Panc1 (cell line): ENCODE results near the gene TES. TPM values are rescaled to one million over a fixed set of nuclear protein-coding genes. Genes with fewer than 3 reads are reported as not detected.
A peak's percentile ranks its signal among the peaks of the same experiment; 100 is the strongest.

ENCODE experiments used
- ATAC-seq: fragments of 200-7000 bp; cut with Tn5 transposase; 2 replicates; pipeline ENCODE4 v1.9.1; 2020; ENCODE audit warnings: mild to moderate bottlenecking, moderate library complexity
- BruUV-seq: library from RNA; stranded (reverse); fragments of 400-500 nt; replicated peaks from 2 replicates; lab custom pipeline; 2021; lab: Mats Ljungman, UMichigan
- CTCF ChIA-PET: fragments of 300-600 bp; sonication (Branson Sonifier 250); formaldehyde crosslinking; loops from one replicate; lab custom pipeline; 2022; ENCODE audit warnings: antibody characterized with exemption; lab: Charles Lee
- POLR2A ChIA-PET: fragments of 300-600 bp; sonication (Branson Sonifier 250); formaldehyde crosslinking; loops from one replicate; lab custom pipeline; 2022; ENCODE audit warnings: antibody characterized with exemption; lab: Charles Lee
- DNase-seq: peaks from one replicate; pipeline ENCODE4 v3.0.0-alpha.2; 2010; ENCODE audit warnings: low read depth, low spot score
- H3K27ac ChIP-seq: 2 replicates; pipeline ENCODE4 v1.5.1; 2011; ENCODE audit warnings: mild to moderate bottlenecking, low read length, inconsistent platforms
- H3K27me3 ChIP-seq: fragments of 200-500 bp; sonication (Bioruptor generic); 2 replicates; pipeline ENCODE4 v1.6.0; 2014; ENCODE audit warnings: low read length, inconsistent platforms; ENCODE audit not compliant: control insufficient read depth, insufficient read depth
- H3K36me3 ChIP-seq: fragments of 200-500 bp; sonication (Bioruptor generic); 2 replicates; pipeline ENCODE4 v1.5.1; 2014; ENCODE audit warnings: inconsistent platforms, mild to moderate bottlenecking, low read length, moderate library complexity; ENCODE audit not compliant: control insufficient read depth, insufficient read depth
- H3K4me1 ChIP-seq: 2 replicates; pipeline ENCODE4 v1.5.1; 2011; ENCODE audit warnings: inconsistent platforms, mild to moderate bottlenecking, low read length, moderate library complexity; ENCODE audit not compliant: control insufficient read depth, insufficient read depth
- H3K4me3 ChIP-seq, 2 experiments: 2 replicates each; pipeline ENCODE4 v1.5.1; 2011 to 2012; ENCODE audit warnings: low read depth in 2 of 2, low read length in 2 of 2, mild to moderate bottlenecking in 2 of 2, inconsistent platforms in 1 of 2, moderate library complexity in 1 of 2
- H3K9me3 ChIP-seq: fragments of 200-500 bp; sonication (Bioruptor generic); 2 replicates; pipeline ENCODE4 v1.5.1; 2014; ENCODE audit warnings: low read depth, mild to moderate bottlenecking, inconsistent platforms, low read length, moderate library complexity; ENCODE audit not compliant: control insufficient read depth, insufficient read depth
- POLR2AphosphoS5 ChIP-seq: IDR thresholded peaks from 2 replicates; pipeline ENCODE4 v1.6.1; 2012; ENCODE audit warnings: mild to moderate bottlenecking, low read depth, low read length, moderate library complexity
- SIN3A ChIP-seq: IDR thresholded peaks from 2 replicates; pipeline ENCODE4 v1.6.1; 2012; ENCODE audit warnings: low read depth, mild to moderate bottlenecking, low read length, moderate library complexity, borderline replicate concordance; ENCODE audit not compliant: insufficient read depth
- TCF7L2 ChIP-seq: IDR thresholded peaks from 2 replicates; pipeline ENCODE4 v1.6.1; 2011; ENCODE audit warnings: mild to moderate bottlenecking, low read depth, low read length, inconsistent platforms
- in situ Hi-C: cut with HindIII; loops from 2 replicates; pipeline ENCODE4 v1.10.0; 2016; ENCODE audit warnings: low sequenced_read_pairs, low pct_unique_long_range_greater_than_20kb
- intact Hi-C: fragments of 100-400 bp; cut with micrococcal nuclease; formaldehyde crosslinking; loops from one replicate; pipeline ENCODE4 v1.10.0; 2022; ENCODE audit not compliant: unreplicated experiment
- total RNA-seq: library from RNA; stranded (reverse); gene quantifications from one replicate; pipeline ENCODE4 v1.2.1, GENCODE V29; 2021; ENCODE audit not compliant: unreplicated experiment
- TF ChIP-seq, protein P1 (sequence below): fragments of 450-650 bp; IDR thresholded peaks from 2 replicates; pipeline ENCODE4 v1.5.1; 2017; ENCODE audit warnings: mild to moderate bottlenecking
- TF ChIP-seq, protein P2 (sequence below), 2 experiments: IDR thresholded peaks; 2 replicates each; pipeline ENCODE4 v1.6.1; 2011 to 2012; ENCODE audit warnings: low read depth in 2 of 2, control low read depth in 1 of 2, low read length in 1 of 2, mild to moderate bottlenecking in 1 of 2, moderate library complexity in 1 of 2; ENCODE audit not compliant: insufficient read depth in 1 of 2

The TES gene
- total RNA-seq, 1 experiment from 2014 or later: 99.4 TPM

DNA sequence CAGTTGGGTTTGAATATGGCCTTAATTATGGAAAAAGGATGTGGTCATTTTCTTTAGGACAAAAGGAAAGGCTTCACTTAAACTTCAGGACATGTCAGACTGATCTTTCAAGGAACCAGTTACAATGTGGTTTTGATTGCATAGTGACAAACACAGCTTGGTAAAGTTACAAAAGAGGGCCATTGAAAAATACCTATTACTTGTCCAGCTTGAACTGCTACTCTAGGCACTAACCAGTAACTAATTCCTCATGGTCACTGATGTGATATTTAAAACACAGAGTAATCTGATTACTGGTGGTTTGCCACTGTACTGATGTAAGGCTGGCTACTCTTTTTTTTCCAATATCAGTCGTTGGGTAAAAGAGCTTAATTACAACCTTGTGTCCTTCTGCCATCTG, 22.6 kb downstream of the TES start:
- H3K4me3 ChIP-seq: no peak overlapping the region
- intact Hi-C loops (no loop called here), in situ Hi-C loops (no loop called here)
- no peaks in the 10 kb centered on the region for H3K9me3 ChIP-seq
- ChIA-PET POLR2A (no interaction called here), CTCF (interaction anchor here (1.7 kb wide), 1 partner anchor 53 kb away, joined by 4 read pairs; no protein-coding TSS in a partner anchor)
- H3K27me3 ChIP-seq: no peaks in the 10 kb centered on the region
- no peaks in the 10 kb centered on the region for H3K36me3 ChIP-seq
- BruUV-seq: no TSS peak
- peaks cover 35% of the 10 kb centered on the region for H3K4me1 ChIP-seq
- DNase-seq: no peak
- peak overlapping the region; percentile 10; the same call in 1 of the 2 replicates for H3K27ac ChIP-seq
- no peak for TF ChIP-seq POLR2AphosphoS5
- TF ChIP-seq SIN3A: no peak
- no peak for TF ChIP-seq TCF7L2
- TF ChIP-seq, protein P1, sequence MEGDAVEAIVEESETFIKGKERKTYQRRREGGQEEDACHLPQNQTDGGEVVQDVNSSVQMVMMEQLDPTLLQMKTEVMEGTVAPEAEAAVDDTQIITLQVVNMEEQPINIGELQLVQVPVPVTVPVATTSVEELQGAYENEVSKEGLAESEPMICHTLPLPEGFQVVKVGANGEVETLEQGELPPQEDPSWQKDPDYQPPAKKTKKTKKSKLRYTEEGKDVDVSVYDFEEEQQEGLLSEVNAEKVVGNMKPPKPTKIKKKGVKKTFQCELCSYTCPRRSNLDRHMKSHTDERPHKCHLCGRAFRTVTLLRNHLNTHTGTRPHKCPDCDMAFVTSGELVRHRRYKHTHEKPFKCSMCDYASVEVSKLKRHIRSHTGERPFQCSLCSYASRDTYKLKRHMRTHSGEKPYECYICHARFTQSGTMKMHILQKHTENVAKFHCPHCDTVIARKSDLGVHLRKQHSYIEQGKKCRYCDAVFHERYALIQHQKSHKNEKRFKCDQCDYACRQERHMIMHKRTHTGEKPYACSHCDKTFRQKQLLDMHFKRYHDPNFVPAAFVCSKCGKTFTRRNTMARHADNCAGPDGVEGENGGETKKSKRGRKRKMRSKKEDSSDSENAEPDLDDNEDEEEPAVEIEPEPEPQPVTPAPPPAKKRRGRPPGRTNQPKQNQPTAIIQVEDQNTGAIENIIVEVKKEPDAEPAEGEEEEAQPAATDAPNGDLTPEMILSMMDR: no peak
- TF ChIP-seq, protein P2, sequence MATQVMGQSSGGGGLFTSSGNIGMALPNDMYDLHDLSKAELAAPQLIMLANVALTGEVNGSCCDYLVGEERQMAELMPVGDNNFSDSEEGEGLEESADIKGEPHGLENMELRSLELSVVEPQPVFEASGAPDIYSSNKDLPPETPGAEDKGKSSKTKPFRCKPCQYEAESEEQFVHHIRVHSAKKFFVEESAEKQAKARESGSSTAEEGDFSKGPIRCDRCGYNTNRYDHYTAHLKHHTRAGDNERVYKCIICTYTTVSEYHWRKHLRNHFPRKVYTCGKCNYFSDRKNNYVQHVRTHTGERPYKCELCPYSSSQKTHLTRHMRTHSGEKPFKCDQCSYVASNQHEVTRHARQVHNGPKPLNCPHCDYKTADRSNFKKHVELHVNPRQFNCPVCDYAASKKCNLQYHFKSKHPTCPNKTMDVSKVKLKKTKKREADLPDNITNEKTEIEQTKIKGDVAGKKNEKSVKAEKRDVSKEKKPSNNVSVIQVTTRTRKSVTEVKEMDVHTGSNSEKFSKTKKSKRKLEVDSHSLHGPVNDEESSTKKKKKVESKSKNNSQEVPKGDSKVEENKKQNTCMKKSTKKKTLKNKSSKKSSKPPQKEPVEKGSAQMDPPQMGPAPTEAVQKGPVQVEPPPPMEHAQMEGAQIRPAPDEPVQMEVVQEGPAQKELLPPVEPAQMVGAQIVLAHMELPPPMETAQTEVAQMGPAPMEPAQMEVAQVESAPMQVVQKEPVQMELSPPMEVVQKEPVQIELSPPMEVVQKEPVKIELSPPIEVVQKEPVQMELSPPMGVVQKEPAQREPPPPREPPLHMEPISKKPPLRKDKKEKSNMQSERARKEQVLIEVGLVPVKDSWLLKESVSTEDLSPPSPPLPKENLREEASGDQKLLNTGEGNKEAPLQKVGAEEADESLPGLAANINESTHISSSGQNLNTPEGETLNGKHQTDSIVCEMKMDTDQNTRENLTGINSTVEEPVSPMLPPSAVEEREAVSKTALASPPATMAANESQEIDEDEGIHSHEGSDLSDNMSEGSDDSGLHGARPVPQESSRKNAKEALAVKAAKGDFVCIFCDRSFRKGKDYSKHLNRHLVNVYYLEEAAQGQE (IDR thresholded peaks at IDR 0.05; ENCODE audit: insufficient read depth in 1 of 2, low read depth in 2 of 2, low read length in 1 of 2): no peak
- ATAC-seq: no peak

DNA sequence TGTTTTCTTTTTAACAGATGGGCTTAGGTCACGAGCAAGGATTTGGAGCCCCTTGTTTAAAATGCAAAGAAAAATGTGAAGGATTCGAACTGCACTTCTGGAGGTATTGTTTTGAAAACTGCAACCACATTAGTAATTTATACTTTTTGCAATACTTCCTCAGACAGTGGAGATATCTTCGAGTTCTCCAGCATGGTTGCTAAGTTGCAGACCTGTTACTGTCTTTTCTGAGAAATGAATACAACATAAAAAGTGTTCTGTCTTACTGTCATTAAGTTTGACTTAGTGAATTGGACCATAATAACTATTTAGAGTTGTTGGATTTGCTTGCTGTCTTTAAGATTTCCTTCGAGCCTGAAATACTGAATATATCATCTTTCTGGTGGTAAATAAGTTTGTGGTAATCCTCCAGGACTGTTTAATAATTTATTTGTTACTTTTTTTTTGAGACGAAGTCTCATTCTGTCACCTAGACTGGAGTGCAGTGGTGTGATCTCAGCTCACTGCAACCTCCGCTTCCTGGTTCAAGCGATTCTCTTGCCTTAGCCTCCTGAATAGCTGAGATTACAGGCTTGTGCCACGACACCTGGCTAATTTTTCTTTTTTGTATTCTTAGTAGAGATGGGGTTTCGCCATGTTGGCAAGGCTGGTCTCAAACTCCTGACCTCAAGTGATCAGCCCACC, 24.3 kb downstream of the TES start:
- no peak for ATAC-seq
- Histone ChIP-seq H3K9me3 (no peaks in the 10 kb centered on the region), H3K27ac (no peak overlapping the region; the same call in 1 of the 2 replicates), H3K27me3 (no peaks in the 10 kb centered on the region), H3K4me1 (peaks cover 26% of the 10 kb centered on the region), H3K36me3 (no peaks in the 10 kb centered on the region), H3K4me3 (no peak overlapping the region)
- BruUV-seq: no TSS peak
- no peak for TF ChIP-seq POLR2AphosphoS5
- TF ChIP-seq, protein P2 (IDR thresholded peaks at IDR 0.05; ENCODE audit: insufficient read depth in 1 of 2, low read depth in 2 of 2, low read length in 1 of 2): no peak
- no peak for TF ChIP-seq SIN3A
- TF ChIP-seq TCF7L2: no peak
- TF ChIP-seq, protein P1: no peak
- ChIA-PET POLR2A (no interaction called here), CTCF (no interaction called here)
- intact Hi-C loops (no loop called here), in situ Hi-C loops (no loop called here)
- DNase-seq: no peak
